NCI-H526 (cell line): ENCODE results near the gene TEFM.
"Not testable (repeated sequence)": the region's sequence is repeated elsewhere in the genome, so short reads cannot be mapped to it uniquely, and the experiment has no call there.

Experiments used
- DNase-seq, 2 experiments: peaks; one replicate each; lab custom pipeline; 2025; lab: John Stamatoyannopoulos, UW

The TEFM gene

DNA sequence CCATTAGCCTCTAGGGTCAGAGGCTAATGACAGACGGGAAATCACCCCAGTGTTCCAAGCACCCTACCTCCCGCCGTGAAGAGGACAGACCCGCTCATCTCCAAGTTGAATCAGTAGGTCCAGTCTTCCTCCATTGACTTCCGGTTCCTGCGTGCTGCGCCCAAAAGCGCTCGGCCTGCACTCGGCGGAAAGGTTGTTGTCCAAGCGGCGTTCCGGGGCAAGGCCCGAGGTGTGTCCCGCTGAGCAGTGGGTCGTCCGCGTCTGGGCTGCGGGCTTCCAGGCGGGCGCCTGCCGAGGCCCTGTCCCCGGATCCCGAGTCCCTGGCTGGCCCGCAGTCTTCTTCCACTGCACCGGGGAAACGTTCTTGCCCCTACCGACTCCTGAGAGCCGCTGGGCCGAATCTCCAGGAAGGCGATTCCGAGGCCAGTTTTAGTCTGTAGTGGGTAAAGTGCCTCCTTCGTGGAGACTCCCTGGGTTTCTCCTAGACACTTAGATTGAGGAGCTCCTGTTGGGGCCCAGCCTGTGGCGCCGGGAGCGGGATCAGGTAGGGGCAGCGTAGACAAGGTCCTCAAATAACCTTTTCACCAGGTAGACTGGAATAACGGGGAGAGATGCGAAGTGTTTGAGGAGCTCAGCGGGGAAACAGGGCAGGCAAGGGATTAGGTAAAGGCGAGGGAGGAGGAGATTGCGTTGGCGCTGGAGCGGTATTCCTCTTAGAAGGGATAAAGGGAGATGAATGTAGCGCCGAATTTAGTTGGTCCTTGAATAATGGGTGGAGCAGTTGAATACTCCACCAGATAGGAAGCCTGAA is at the start of gene TEFM:
TSS of gene TEFM (minus strand) at position 138 of the 811 bp plus-strand sequence. CDS start at position 98, 40 bp downstream.
- DNase-seq = peak; percentile 93 to 98

DNA sequence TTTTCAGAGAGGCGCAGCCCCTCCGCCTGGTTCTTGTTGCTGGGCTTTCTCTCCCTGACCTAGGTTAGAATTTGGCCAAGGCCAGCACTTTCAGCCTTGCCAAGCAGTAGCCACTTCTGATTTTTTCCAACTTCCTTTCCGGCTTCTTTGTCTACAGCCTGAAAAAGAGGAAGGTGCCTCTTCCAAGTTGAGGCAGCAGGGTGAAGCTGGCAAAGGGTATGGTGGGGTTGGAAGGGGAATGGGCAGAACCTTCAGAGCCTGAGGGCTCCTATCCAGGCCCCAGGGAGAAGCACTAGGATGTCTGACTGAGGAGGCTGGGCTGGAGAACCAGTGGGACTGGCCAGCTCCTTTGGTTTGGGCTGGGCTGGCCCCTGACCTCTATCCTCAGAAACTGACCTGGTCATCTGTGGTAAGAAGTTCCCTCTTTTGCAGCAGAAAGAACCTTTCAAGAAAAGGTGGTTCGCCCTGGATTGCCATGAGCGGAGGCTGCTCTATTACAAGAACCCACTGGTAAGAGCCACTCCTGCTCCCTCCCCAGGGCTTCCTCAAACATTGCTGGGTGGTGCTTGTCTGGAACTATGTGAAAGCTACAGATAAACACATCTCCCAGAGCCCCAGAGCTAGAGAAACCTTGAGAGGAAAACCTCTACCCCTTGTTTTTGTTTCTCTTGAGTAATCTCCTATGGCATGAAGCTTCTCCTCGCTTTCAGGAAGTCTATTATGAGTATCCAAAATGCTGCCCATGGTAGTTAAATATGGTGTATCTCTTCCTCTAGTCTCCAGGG is 48.2 kb upstream of the TEFM start:
- DNase-seq = no peak

DNA sequence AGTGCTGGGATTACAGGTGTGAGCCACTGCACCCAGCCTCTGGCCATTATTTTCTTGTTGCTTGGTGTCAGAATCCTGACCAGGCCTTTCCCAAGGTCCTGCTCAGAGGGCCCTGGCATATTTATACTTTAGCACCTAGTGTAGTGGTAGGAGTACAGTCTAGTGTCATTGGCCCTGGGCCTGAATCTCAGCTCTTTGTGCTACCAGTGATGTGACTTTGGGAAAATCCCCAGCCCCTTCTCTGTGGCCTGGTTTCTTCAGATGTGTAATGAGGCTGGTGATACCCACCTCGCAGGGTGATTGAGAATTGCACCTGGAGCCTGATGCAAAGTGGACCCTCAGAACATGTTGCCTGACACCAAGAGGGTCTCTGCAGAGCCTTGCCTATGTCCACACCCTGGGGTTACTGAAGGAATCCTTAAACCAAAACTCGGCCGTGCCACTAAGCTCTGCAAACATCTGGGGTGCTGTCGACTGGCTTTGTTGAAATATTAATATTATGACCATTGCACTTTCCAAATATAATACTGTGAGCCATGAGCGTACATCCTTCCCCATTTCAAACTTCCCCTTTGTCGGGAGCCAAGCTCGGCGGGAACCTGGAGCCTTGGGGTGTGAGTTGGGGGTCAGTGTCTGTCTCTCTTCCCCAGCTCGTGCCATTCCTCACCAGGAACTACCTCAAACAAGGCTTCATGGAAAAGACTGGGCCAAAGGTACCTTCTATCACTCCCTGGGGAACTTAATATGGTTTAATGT is 46.8 kb upstream of the TEFM start:
- no peak for DNase-seq

- DNase-seq = no peak
These were observed 44.8 kb upstream of the TEFM start for GRCh38 chr17:30950669-30951399.

DNA sequence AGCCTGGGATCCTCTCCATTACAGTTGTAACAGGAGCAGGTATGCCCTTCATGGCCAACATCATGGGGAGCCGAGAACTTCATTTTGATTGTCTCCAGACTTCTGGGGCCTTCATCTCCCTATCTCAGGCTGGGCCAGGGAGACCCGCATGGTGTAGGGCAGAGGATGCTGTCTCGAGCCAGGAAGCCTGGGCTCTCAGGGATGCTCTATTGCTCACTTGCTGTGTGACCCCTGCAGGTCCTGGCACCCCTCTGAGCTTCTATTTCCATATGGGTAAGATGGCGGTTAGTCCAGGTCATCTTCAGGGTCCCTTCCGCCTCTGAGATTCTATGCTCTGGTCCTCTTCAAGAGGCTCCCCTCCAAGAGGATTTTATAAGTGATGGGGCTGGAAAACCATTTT is 44.2 kb upstream of the TEFM start:
- DNase-seq = no peak

- no peak for DNase-seq
These were observed 41.8 kb upstream of the TEFM start for GRCh38 chr17:30947796-30948195.

GRCh38 chr17:30942308-30943079 is 36.5 kb upstream of the TEFM start:
- no peak for DNase-seq

- DNase-seq = no peak
These were observed 33.1 kb upstream of the TEFM start for GRCh38 chr17:30939051-30939689.

GRCh38 chr17:30933966-30934365 is 27.9 kb upstream of the TEFM start:
- DNase-seq = no peak

DNA sequence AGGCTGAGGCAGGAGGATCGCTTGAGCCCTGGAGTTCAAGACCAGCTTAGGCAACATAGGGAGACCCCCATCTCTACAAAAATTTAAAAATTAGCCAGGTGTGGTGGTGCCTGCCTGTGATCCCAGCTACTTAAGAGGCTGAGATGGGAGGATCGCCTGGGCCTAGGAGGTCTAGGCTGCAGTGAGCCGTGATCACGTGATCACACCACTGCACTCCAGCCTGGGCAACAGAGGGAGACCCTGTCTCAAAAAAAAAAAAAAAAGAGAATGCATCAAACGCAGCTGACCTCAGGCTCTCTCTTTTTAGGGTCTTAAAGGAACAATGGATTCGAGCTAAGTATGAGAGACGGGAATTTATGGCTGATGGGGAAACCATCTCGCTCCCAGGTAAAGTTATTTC is 25.5 kb upstream of the TEFM start:
- DNase-seq = not testable (repeated sequence)

DNA sequence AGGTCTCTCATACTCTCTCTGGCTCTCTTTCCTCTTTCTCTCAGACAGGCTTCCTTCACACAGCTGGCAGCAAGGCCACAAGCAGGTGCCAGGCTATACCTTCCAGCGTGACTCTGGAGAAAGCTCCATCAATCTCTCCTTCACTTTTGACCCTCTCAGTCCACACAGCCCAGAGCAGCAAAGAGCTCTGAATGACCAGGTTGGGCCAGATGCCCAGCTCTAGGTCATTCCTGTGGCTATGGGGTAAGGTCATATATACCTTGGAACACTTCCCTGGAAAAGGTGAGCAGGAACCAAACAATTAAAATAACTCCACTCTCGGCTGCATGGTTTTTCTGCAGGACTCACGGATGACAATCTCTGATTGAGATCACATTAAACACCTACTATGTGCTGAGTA is 24.5 kb upstream of the TEFM start:
- no peak for DNase-seq

GRCh38 chr17:30929861-30930260 is 23.8 kb upstream of the TEFM start:
- DNase-seq = not testable (repeated sequence)

- no peak for DNase-seq
These were observed 23.1 kb upstream of the TEFM start for GRCh38 chr17:30929081-30929633.

DNA sequence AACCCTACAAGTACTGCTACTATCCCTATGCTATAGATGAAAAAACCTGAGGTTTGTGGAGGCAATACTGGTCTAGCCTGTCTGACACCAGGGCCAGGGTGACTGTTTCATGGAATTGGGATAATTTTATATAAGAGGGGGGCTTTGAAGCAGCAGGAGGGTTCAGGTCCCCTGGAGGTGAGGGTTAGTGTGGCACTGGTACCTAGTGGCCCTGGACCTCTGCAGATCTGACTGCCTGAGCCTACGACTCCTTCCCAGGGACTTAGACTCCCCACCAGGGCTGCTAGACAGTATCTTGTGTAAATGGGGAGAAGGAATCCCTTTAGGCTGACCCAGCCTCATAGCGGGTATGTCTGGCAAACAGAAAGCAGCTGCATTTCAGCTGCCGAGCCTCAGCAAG is 22.5 kb upstream of the TEFM start:
- DNase-seq = no peak

GRCh38 chr17:30927756-30928155 is 21.7 kb upstream of the TEFM start:
- no peak for DNase-seq

DNA sequence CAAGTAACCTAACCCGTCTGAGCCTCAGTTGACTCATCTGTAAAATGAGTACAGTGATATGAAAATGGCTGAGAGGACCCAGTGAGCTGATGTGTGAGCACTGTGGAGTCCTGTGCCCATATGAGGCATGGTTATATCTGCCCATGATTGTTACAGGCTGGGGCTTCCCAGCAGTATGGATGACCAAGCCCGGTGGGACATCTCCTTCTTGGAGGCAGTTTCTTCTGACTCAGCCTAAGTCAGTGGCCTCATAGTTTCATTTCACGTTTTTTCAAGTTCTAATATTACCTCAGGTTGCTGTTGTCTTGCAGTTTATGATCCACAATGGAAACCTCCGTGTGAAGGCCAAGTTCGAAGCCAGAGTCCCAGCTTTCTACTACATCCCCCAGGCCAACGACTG is 20.5 kb upstream of the TEFM start:
- no peak for DNase-seq

DNA sequence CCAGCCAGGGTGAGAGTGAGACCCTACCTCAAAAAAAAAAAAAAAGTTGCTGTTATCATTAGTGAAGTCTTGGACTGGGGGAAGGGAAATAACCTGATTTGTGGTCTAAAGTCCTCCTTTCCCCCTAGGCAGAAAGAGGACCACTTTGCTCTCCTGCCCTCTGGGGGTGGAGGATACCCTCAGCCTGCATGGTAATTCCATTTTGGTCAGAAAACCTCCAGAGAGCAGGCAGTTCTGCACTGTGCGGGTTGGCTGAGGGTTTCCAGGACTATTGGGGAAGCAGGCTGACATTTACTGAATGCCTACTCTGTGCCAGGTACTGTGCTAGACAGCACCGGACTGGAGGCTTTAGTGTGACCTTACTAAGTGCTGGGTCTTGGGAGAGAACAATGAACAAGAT is 18.3 kb upstream of the TEFM start:
- no peak for DNase-seq

GRCh38 chr17:30922235-30923030 is 16.4 kb upstream of the TEFM start:
- DNase-seq = peak in 1 of 2 experiments; percentile 52

- peak; percentile 16 to 70 for DNase-seq
These were observed 15.6 kb upstream of the TEFM start, which contains the start of gene ADAP2 for GRCh38 chr17:30921544-30922196. Gene ADAP2, plus strand, starts transcription at chr17:30921945. Its CDS starts 70 bp downstream, at chr17:30922015.
